Progenitor cell of endocrine pancreas (in vitro differentiated cells): Measurements from ENCODE around the gene COL23A1. TPM values are rescaled to one million over a fixed set of nuclear protein-coding genes. Genes with fewer than 3 reads are reported as not detected.

Source experiments
- DNase-seq: peaks from one replicate; pipeline ENCODE4 v3.0.0; 2021; ENCODE audit warnings: low spot score; ENCODE audit not compliant: unreplicated experiment
- H3K27ac Mint-ChIP-seq: 2 replicates; pipeline ENCODE4 v1.8.0; 2021; ENCODE audit warnings: mild to moderate bottlenecking, moderate library complexity, mixed read lengths
- H3K27me3 Mint-ChIP-seq: 2 replicates; pipeline ENCODE4 v1.8.0; 2021; ENCODE audit warnings: mixed read lengths
- H3K36me3 Mint-ChIP-seq: 2 replicates; pipeline ENCODE4 v1.8.0; 2022; ENCODE audit warnings: mixed read lengths; ENCODE audit not compliant: insufficient read depth
- H3K4me1 Mint-ChIP-seq: 2 replicates; pipeline ENCODE4 v1.8.0; 2021; ENCODE audit warnings: low read depth, mixed read lengths
- H3K4me3 Mint-ChIP-seq: 2 replicates; pipeline ENCODE4 v1.8.0; 2021; ENCODE audit warnings: low read depth, mild to moderate bottlenecking, moderate library complexity, mixed read lengths
- H3K9me3 Mint-ChIP-seq: 2 replicates; pipeline ENCODE4 v1.8.0; 2021; ENCODE audit warnings: low read depth, mixed read lengths
- CTCF ChIP-seq: fragments of 200-600 bp; sonication (generic); IDR thresholded peaks from one replicate; pipeline ENCODE4 v1.5.0; 2021; ENCODE audit warnings: antibody characterized with exemption, mild to moderate bottlenecking; ENCODE audit not compliant: unreplicated experiment
- total RNA-seq: library from RNA; stranded (reverse); gene quantifications from 2 replicates; pipeline ENCODE4 v1.2.1, GENCODE V29; 2021

Gene COL23A1
- total RNA-seq, 1 donor from 2014 or later = 0.36 TPM

GRCh38 chr5:178232920-178233429, 357.2 kb downstream of the COL23A1 start:
- Mint-ChIP-seq H3K27ac (peak overlapping the region; percentile 84), H3K4me1 (peaks cover 13% of the 10 kb centered on the region), H3K27me3 (no peaks in the 10 kb centered on the region), H3K4me3 (peak overlapping the region; percentile 69), H3K9me3 (no peaks in the 10 kb centered on the region), H3K36me3 (peaks cover 14% of the 10 kb centered on the region)
- no peak for DNase-seq
- TF ChIP-seq CTCF = no peak

GRCh38 chr5:178232124-178232919, 357.9 kb downstream of the COL23A1 start, which contains the start of gene PHYKPL:
Gene PHYKPL, minus strand, starts transcription at chr5:178232802. Its CDS starts 252 bp downstream, at chr5:178232550.
- Mint-ChIP-seq H3K27me3 (no peaks in the 10 kb centered on the region), H3K9me3 (no peaks in the 10 kb centered on the region), H3K36me3 (peaks cover 20% of the 10 kb centered on the region), H3K27ac (peak within 1 kb of the TSS; percentile 84), H3K4me1 (peaks cover 13% of the 10 kb centered on the region), H3K4me3 (peak within 1 kb of the TSS; percentile 80)
- no peak for TF ChIP-seq CTCF
- DNase-seq = peak; percentile 60

GRCh38 chr5:178231539-178232123, 358.6 kb downstream of the COL23A1 start:
- peaks cover 27% of the 10 kb centered on the region for H3K36me3 Mint-ChIP-seq
- TF ChIP-seq CTCF = no peak
- no peak for DNase-seq
- H3K4me3 Mint-ChIP-seq = peak overlapping the region; percentile 80
- peaks cover 13% of the 10 kb centered on the region for H3K4me1 Mint-ChIP-seq
- H3K9me3 Mint-ChIP-seq = no peaks in the 10 kb centered on the region
- H3K27ac Mint-ChIP-seq = peak overlapping the region; percentile 56
- no peaks in the 10 kb centered on the region for H3K27me3 Mint-ChIP-seq

GRCh38 chr5:178230879-178231538, 359.2 kb downstream of the COL23A1 start:
- Mint-ChIP-seq H3K9me3 (no peaks in the 10 kb centered on the region), H3K36me3 (peaks cover 30% of the 10 kb centered on the region), H3K27ac (peak overlapping the region; percentile 35)

More at GRCh38 chr5:178230879-178231538, 359.2 kb downstream of the COL23A1 start:
- Mint-ChIP-seq H3K4me3 (peak overlapping the region; percentile 80), H3K27me3 (no peaks in the 10 kb centered on the region), H3K4me1 (peaks cover 13% of the 10 kb centered on the region)
- TF ChIP-seq CTCF = no peak
- DNase-seq = no peak
